Heart left ventricle (tissue), 16 donors: ENCODE data around the gene GPRC5B. TPM values are rescaled to one million over a fixed set of nuclear protein-coding genes. Genes with fewer than 3 reads are reported as not detected.

Experiments used
- ATAC-seq, 4 donors: fragments of 200-7000 bp; cut with Tn5 transposase; one replicate each; pipeline ENCODE4 v1.9.1; 2020 to 2022; ENCODE audit warnings: moderate library complexity in 4 of 4, mild to moderate bottlenecking in 3 of 4, moderate number of reproducible peaks in 1 of 4
- DNase-seq, 5 donors: peaks; one replicate each; pipeline ENCODE4 v3.0.0-alpha.2; 2020
- H3K27ac ChIP-seq, 12 donors: fragments of 200-600 bp; sonication (generic) in 4 of 12; one replicate each; pipeline versions ENCODE4 v1.5.0 to v1.8.0; 2016 to 2022; ENCODE audit warnings: mild to moderate bottlenecking in 2 of 12
- H3K27me3 ChIP-seq, 9 donors: fragments of 200-600 bp; sonication (generic) in 2 of 9; one replicate each; pipeline versions ENCODE4 v1.5.1 to v1.8.0; 2016 to 2022; ENCODE audit warnings: mild to moderate bottlenecking in 3 of 9
- H3K36me3 ChIP-seq, 9 donors: fragments of 200-600 bp; sonication (generic) in 2 of 9; one replicate each; pipeline versions ENCODE4 v1.5.0 to v1.8.0; 2018 to 2022; ENCODE audit warnings: mild to moderate bottlenecking in 2 of 9
- H3K4me1 ChIP-seq, 12 donors: fragments of 200-600 bp; sonication (generic) in 4 of 12; one replicate each; pipeline versions ENCODE4 v1.5.0 to v1.8.0; 2016 to 2022; ENCODE audit warnings: mild to moderate bottlenecking in 3 of 12
- H3K4me3 ChIP-seq, 12 donors: fragments of 200-600 bp; sonication (generic) in 4 of 12; one replicate each; pipeline versions ENCODE4 v1.5.0 to v1.8.0; 2017 to 2022; ENCODE audit warnings: mild to moderate bottlenecking in 9 of 12, moderate library complexity in 4 of 12
- H3K9me3 ChIP-seq, 12 donors: fragments of 200-600 bp; sonication (generic) in 4 of 12; one replicate each; pipeline versions ENCODE4 v1.5.0 to v1.8.0; 2016 to 2022; ENCODE audit warnings: mild to moderate bottlenecking in 1 of 12
- CTCF ChIP-seq, 12 donors: fragments of 200-600 bp; sonication (generic) in 4 of 12; IDR thresholded peaks; one replicate each; pipeline versions ENCODE4 v1.5.0 to v1.8.0; 2018 to 2022; ENCODE audit warnings: antibody characterized with exemption in 12 of 12, mild to moderate bottlenecking in 5 of 12
- POLR2A ChIP-seq, 2 donors: fragments of 450-650 bp; IDR thresholded peaks; one replicate each; pipeline ENCODE4 v1.6.1; 2017; ENCODE audit warnings: antibody characterized with exemption in 2 of 2, mild to moderate bottlenecking in 2 of 2, moderate library complexity in 2 of 2
- WGBS, 4 donors: extraction: QIAGEN DNeasy Blood & Tissue Kit in 2 of 4; methylation state at CpG; one replicate each; pipeline versions ENCODE4 v1.1.5 to v1.1.7; 2013 to 2018; 5-methylcytosine and 5-hydroxymethylcytosine counted together
- intact Hi-C, 10 donors: fragments of 100-400 bp; cut with DNase I; formaldehyde crosslinking; loops; one replicate each; pipeline versions ENCODE4 v1.11.1 to v1.14.2; 2022
- polyA plus RNA-seq, 2 donors: library from polyadenylated mRNA; stranded (reverse); fragments of 200-250 nt; gene quantifications; one replicate each; pipeline ENCODE4 v1.2.3, GENCODE V29; 2013
- total RNA-seq, 9 donors: library from RNA; depleted of rRNA in 2 of 9; stranded (reverse); fragments of >200 nt in 2 of 9; fragmentation: NEBNext Ultra II Directional in 3 of 9; extraction: Animal tissue kit (Norgen Biotek cat#: 25700) in 3 of 9; gene quantifications; one replicate each; pipeline versions ENCODE4 v1.1.0 to v1.2.4, GENCODE V29; 2016 to 2023
- donor health status: ischemic (EF 13 %, LVEDD 7.1; RV severe dilation, severe dysfunction).
- donor health status: healthy with polysubstance abuse.
- donor health status: DM: no; HTN: yes; CAD: no.
- donor health status: DM: no; HTN: no; CAD: no.
- donor health status: ischemic (EF 25% LVEDD 6.9; RV normal size, moderate dysfunction).
- donor health status: ischemic (EF 25% LVEDD 5.7; RV mildly dilated, moderate dysfunction).
- donor health status: healthy.
- donor health status: DM: yes; HTN: yes; CAD: no.
- donor health status: ischemic (EF 35%, LVEDD 5.7; RV mildly dilated, moderate dysfunction).
- donor health status: nonischemic (EF 11% LVEDD 7.7; RV severe dilation, severe dysfunction).
- donor health status: DM: yes; HTN: yes; CAD: no.
- donor health status: PGD.
- donor health status: ischemic (EF 29% LVEDD 5.4; RV normal size, mild dysfunction).
- donor health status: nonischemic (EF 23%, LVEDD 6.1; RV moderate dilation, normal function).

GPRC5B gene
- total and polyA plus RNA-seq, 11 donors, result 43.0 to 104 (median 77.9) TPM

- Histone ChIP-seq H3K4me1 (peaks cover 0 to 40% (median 11%) of the 10 kb centered on the region in 12 donors), H3K27ac (peak overlapping the region in 9 of 12 donors; percentile 7 to 84 (median 42)), H3K9me3 (no peaks in the 10 kb centered on the region), H3K4me3 (no peak overlapping the region), H3K36me3 (no peaks in the 10 kb centered on the region), H3K27me3 (no peaks in the 10 kb centered on the region)
- DNase-seq (no peak), ATAC-seq (no peak)
- TF ChIP-seq POLR2A (IDR thresholded peaks at IDR 0.05), result no peak
- WGBS, 4 donors, result 70 to 82% (median 77%) methylated on average over 13 of the region's 13 CpGs
- intact Hi-C loops, result loop anchor here in 1 of 10 donors (5.0 kb wide), 1 partner anchor 49 kb away; no protein-coding TSS in a partner anchor
These were observed 46.5 kb downstream of the GPRC5B start for GRCh38 chr16:19837984-19838707.

- Histone ChIP-seq H3K36me3 (no peaks in the 10 kb centered on the region), H3K4me1 (peaks cover 0 to 33% (median 10%) of the 10 kb centered on the region in 12 donors), H3K9me3 (no peaks in the 10 kb centered on the region), H3K4me3 (no peak overlapping the region), H3K27ac (peak overlapping the region in 8 of 12 donors; percentile 7 to 84 (median 43)), H3K27me3 (no peaks in the 10 kb centered on the region)
- ATAC-seq, result no peak
- TF ChIP-seq CTCF (IDR thresholded peaks at IDR 0.05), result no peak
- TF ChIP-seq POLR2A (IDR thresholded peaks at IDR 0.05), result no peak
- DNase-seq, result no peak
- WGBS, 4 donors, result 83 to 85% (median 84%) methylated on average over 6 of the region's 6 CpGs
- intact Hi-C loops, result loop anchor here in 1 of 10 donors (5.0 kb wide), 1 partner anchor 50 kb away; no protein-coding TSS in a partner anchor
These were observed 47.2 kb downstream of the GPRC5B start for GRCh38 chr16:19837331-19837980.

GRCh38 chr16:19835968-19836421 is 48.7 kb downstream of the GPRC5B start:
- Histone ChIP-seq H3K27me3 (no peaks in the 10 kb centered on the region), H3K4me3 (no peak overlapping the region), H3K9me3 (no peaks in the 10 kb centered on the region), H3K4me1 (peaks cover 0 to 31% (median 12%) of the 10 kb centered on the region in 12 donors), H3K36me3 (peaks cover 0 to 3% (median 0%) of the 10 kb centered on the region in 9 donors), H3K27ac (peak overlapping the region in 4 of 12 donors; percentile 23 to 52 (median 25))
- TF ChIP-seq CTCF (IDR thresholded peaks at IDR 0.05) (no peak), POLR2A (IDR thresholded peaks at IDR 0.05) (no peak)
- ATAC-seq (no peak), DNase-seq (no peak)
- intact Hi-C loops, result loop anchor here in 1 of 10 donors (5.0 kb wide), 1 partner anchor 51 kb away; no protein-coding TSS in a partner anchor

GRCh38 chr16:19835196-19835595 is 49.5 kb downstream of the GPRC5B start:
- no peak for ATAC-seq
- H3K27ac ChIP-seq, result no peak overlapping the region

More at GRCh38 chr16:19835196-19835595, 49.5 kb downstream of the GPRC5B start:
- Histone ChIP-seq H3K4me3 (no peak overlapping the region), H3K9me3 (no peaks in the 10 kb centered on the region), H3K27me3 (no peaks in the 10 kb centered on the region), H3K36me3 (peaks cover 0 to 11% (median 0%) of the 10 kb centered on the region in 9 donors), H3K4me1 (peaks cover 0 to 24% (median 7%) of the 10 kb centered on the region in 12 donors)
- TF ChIP-seq CTCF (IDR thresholded peaks at IDR 0.05) (no peak), POLR2A (IDR thresholded peaks at IDR 0.05) (no peak)
- WGBS, 4 donors, result 97 to 98% (median 98%) methylated on average over 3 of the region's 3 CpGs
- intact Hi-C loops, result loop anchor here in 1 of 10 donors (5.0 kb wide), 1 partner anchor 52 kb away; no protein-coding TSS in a partner anchor
- no peak for DNase-seq
